ENCODE data around the gene MYF5. TPM values are rescaled to one million over a fixed set of nuclear protein-coding genes. Genes with fewer than 3 reads are reported as not detected.
A peak's percentile ranks its signal among the peaks of the same experiment; 100 is the strongest.

The MYF5 gene
- total RNA-seq, 1 experiment from 2014 or later: not detected

DNA sequence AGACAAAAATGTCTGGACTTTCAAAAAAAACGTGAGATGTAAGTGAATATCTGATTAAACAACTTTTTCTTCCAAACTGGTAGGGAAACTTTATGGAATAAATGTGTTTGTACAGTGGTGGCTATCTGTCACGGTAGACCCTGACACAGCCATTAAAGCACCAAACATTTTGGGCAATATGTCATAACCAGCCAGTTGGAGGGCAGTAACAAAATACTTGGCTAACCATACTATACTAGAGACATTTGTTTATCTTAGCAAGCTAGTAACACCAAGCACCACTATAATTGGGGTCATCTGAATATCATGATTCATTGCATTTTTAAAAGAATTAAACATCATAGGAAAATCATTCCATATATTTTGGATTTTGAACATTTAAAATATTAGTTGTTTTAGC is 15.3 kb upstream of the MYF5 start:
- H3K4me3 ChIP-seq: no peak overlapping the region
- H3K9me3 ChIP-seq: no peaks in the 10 kb centered on the region
- peak; percentile 23 for DNase-seq
- H3K36me3 ChIP-seq: no peaks in the 10 kb centered on the region
- no peaks in the 10 kb centered on the region for H3K27me3 ChIP-seq

DNA sequence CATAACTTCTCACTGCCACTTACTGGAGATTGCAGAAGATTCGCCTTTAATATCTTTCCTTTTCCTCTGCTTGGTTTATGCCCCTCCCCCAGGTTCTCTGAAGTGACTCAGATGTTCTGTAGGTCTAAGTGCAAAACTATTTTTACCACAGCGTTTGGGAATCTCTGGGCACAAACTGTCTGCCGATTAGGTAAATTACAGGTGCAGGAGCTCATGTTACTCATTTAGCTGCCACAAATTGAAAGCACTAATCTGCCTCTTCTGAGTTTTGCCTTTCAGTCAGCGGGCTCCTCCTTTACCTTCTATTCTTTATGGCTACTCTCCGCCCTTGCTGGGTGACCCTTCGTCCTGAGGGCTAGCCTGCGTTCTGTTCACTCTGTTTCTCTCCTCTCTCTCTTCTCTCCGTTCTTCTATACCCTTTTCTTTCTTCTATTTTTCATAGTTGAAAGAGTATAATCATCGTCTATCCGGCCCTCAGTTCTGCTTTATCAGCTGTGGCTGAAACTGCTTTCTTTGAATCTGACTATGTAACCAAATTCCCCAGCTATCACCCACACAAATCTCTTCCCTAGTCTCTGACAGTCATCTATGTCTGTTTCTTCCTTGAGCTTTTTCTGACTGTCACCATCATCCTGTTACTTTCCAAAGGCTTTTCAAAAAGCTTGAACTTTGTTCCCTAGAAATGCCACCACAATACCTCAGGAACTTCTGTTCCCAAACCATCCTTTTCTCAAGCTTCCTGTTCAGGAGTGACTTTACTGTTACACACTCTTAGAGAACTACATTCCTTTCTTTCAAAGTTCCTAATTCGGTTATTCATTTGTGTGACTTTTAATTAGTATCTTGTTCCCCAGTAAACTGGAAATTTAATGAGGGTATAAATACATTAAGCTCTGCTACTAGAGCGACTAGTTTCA is 13.6 kb upstream of the MYF5 start:
- H3K36me3 ChIP-seq: no peaks in the 10 kb centered on the region
- peak; percentile 42 for DNase-seq
- no peak overlapping the region for H3K4me3 ChIP-seq
- H3K27me3 ChIP-seq: no peaks in the 10 kb centered on the region
- H3K9me3 ChIP-seq: no peaks in the 10 kb centered on the region

DNA sequence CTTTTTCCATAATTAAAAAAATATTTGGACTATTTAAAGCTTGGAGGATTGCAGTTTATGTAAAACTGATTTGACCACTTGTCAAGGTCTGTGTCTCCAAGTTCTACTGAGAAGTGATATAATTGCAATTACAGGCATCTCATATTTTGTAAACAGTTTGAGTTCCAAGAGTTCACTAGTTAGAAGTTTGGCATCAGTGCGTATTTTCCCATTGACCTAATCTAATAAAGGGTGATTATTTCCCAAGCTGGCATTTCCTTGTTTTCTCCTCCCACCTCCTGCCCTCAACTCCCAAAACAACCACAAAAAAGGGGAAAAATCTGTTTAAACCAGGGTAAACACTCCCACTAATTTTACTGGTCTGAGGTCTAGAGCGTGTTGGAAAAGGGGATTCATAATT is 12.3 kb upstream of the MYF5 start:
- Histone ChIP-seq H3K27me3 (no peaks in the 10 kb centered on the region), H3K4me3 (no peak overlapping the region), H3K9me3 (no peaks in the 10 kb centered on the region), H3K36me3 (no peaks in the 10 kb centered on the region)
- no peak for DNase-seq

DNA sequence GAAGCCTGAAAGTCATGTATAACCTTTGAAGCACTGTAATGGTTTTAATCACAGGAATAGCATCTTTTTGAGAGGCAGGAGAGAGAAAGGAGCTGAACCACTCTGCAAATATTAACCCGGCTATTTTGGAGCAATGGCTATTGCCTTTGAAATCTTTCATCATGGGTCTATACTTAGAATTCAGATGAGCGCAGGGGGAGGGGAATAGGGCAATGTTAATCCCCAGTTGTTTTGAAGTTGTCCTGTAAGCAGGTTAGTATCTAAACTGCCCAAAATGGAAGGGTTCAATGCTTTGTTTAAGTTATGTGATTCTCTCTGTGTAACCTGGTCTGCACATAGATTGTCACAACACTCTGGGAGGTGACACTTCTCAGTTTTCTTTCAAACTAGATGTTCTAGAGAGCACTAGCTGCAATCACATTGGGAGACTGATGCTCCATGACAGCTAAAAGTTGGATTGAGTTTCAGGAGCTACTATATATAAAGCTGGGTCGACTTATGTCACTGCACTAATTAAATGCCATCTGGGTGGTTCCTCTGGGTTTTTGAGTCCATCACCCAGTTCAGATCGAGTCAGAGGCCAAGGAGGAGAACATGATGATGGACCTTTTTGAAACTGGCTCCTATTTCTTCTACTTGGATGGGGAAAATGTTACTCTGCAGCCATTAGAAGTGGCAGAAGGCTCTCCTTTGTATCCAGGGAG is 9.4 kb upstream of the MYF5 start, which contains the start of gene MYF6:
TSS of gene MYF6 (plus strand) at position 509 of the 704 bp plus-strand sequence. CDS start at position 595, 86 bp downstream.
- Histone ChIP-seq H3K36me3 (no peaks in the 10 kb centered on the region), H3K27me3 (no peaks in the 10 kb centered on the region), H3K9me3 (no peaks in the 10 kb centered on the region), H3K4me3 (no peak within 1 kb of the TSS)
- no peak for DNase-seq

DNA sequence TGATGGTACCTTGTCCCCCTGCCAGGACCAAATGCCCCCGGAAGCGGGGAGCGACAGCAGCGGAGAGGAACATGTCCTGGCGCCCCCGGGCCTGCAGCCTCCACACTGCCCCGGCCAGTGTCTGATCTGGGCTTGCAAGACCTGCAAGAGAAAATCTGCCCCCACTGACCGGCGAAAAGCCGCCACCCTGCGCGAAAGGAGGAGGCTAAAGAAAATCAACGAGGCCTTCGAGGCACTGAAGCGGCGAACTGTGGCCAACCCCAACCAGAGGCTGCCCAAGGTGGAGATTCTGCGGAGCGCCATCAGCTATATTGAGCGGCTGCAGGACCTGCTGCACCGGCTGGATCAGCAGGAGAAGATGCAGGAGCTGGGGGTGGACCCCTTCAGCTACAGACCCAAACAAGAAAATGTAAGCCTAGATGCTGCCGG is 8.9 kb upstream of the MYF5 start:
- Histone ChIP-seq H3K9me3 (no peaks in the 10 kb centered on the region), H3K4me3 (no peak overlapping the region), H3K36me3 (no peaks in the 10 kb centered on the region), H3K27me3 (no peaks in the 10 kb centered on the region)
- DNase-seq: no peak

DNA sequence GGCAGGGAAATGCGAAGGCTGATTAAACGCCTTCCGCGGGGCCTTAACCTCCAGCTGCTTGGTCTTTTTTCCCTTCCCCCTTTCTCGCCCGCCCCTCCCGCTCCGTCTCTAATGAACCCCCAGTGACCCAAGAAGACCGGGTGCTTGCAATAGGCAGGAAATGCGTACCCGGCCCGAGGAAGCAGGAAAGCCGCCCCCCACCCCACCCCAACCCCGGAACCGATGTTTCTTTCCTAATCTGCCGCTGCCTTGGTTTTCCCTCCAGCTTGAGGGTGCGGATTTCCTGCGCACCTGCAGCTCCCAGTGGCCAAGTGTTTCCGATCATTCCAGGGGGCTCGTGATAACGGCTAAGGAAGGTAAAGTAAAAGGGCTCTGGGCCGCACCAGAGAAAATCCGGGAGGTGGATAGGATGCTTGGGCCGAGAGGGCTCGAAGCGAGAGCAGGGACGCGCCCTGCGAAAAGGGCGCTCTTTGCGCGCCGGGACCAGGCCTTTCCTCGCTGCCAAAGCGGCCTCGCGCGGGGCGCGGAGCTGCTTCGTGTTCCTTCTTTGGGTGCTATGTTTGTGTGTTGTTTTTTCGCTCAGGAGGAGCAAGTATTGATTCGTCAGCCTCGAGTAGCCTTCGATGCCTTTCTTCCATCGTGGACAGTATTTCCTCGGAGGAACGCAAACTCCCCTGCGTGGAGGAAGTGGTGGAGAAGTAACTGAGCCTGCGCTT is 8.3 kb upstream of the MYF5 start:
- Histone ChIP-seq H3K9me3 (no peaks in the 10 kb centered on the region), H3K27me3 (no peaks in the 10 kb centered on the region), H3K36me3 (no peaks in the 10 kb centered on the region), H3K4me3 (no peak overlapping the region)
- DNase-seq: no peak

DNA sequence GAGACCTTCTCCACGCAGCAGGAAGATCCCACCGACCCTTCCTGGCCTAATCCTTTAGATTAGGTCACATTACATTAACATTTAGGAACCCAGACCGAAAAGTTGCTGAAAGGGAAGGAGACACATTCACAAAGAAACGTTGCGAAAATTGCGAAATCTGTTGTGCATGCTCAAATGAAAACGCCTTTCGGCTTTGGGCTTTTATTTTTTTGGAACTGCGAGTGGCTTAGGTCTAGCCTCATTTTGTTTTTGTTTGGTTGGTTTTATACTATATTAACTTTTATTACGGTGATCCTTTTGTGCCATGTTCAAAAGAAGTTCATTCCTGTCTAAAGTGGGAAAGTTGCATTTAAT is 7.8 kb upstream of the MYF5 start:
- Histone ChIP-seq H3K9me3 (no peaks in the 10 kb centered on the region), H3K36me3 (no peaks in the 10 kb centered on the region), H3K27me3 (no peaks in the 10 kb centered on the region), H3K4me3 (no peak overlapping the region)
- DNase-seq: no peak

DNA sequence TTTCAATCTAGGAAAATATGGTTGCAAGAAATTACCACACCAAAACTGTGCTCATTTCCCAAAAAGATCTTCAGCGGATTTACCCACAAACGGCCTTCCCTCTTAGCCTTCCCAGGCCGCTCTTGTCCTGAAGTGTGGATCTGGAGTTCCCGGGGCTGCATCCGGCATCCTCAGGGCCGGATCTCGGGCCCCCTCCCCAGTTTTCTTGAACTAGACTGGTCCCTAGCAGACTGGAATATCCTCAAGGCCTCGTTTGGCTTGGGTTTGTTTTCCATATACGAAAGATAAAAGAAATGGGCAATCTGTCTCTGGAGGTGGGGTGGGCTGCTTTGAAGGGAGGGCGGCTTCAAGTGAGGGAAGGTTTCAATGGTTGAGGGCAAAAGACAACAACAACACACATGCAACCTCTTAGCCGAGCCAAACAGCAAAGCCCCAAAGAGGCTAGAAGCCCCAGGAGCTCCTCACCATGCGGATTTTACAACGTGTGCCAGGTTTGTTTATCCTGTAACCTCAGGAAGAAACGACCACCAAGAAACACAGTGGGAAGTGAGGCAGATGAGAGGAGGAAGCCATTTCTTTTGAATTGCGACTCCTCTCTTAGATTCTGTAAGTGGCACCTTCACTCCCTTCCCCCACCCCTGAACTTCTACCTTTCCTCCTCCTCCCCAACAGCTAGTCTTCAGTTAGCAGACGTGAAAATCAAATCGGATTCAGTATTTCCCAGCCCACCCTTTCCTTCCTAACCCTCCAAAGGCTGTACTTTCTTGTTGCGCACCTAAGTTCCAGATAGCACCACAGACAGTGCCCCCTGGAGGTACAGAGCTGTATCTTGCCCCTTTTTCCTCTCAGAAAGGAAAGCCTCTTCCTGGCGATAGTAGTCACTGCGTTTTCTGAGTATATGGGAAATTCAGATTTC is 6.6 kb upstream of the MYF5 start:
- Histone ChIP-seq H3K27me3 (no peaks in the 10 kb centered on the region), H3K9me3 (no peaks in the 10 kb centered on the region), H3K36me3 (no peaks in the 10 kb centered on the region), H3K4me3 (no peak overlapping the region)
- no peak for DNase-seq

DNA sequence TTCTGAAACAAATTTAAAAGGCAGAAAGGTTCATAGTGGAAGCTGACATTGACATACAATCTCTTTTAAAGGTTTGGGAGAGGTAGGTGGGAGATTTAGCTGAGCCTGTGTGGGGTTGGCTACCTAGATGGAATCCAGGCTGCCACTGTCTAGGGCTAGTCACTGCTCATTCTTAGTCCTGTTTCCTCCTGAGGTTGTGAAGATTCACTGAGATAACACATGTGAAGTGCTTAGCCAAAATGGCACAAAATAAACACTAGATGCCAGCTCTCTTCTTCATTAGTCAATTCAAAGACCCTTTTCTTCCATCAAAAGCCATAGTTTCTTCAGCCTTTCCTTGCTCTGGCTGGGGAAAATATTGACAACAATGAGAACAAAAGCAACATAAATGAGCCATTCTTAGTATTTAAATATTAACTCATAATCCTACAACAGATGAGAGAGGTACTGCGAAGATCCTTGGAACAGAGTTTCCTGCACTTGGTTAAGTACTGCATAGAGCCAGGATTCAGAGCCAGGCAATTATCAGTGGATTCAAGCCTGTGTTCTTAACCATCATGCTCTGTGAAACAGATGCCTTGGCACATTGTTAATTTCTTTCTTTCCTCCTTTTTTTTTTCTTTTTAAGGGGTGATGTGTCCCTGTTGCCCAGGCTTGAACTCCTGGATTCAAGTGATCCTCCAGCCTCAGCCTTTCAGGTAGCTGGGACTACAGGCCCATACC is 5.8 kb upstream of the MYF5 start:
- Histone ChIP-seq H3K36me3 (no peaks in the 10 kb centered on the region), H3K27me3 (no peaks in the 10 kb centered on the region), H3K4me3 (no peak overlapping the region), H3K9me3 (no peaks in the 10 kb centered on the region)
- DNase-seq: no peak

DNA sequence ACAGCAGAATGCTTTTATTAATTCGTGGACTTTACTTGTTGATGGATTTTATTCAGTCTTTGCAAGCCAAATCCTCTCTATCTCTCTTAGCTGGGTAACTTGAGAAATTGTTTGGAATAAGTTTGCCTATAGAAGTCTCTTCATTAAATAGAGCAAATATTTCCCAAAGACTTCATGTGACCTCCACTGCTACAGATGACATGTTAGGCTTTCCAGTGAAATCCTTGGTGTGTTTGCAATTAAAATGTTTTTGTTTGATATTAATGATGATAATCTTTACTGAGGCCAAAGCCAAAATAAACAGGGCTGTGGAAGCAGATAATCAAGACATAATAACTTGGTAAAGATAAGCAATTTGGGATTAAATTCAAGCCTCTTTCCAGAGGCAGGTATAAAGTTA is 4.8 kb upstream of the MYF5 start:
- DNase-seq: no peak
- Histone ChIP-seq H3K27me3 (no peaks in the 10 kb centered on the region), H3K36me3 (no peaks in the 10 kb centered on the region), H3K9me3 (no peaks in the 10 kb centered on the region), H3K4me3 (no peak overlapping the region)

DNA sequence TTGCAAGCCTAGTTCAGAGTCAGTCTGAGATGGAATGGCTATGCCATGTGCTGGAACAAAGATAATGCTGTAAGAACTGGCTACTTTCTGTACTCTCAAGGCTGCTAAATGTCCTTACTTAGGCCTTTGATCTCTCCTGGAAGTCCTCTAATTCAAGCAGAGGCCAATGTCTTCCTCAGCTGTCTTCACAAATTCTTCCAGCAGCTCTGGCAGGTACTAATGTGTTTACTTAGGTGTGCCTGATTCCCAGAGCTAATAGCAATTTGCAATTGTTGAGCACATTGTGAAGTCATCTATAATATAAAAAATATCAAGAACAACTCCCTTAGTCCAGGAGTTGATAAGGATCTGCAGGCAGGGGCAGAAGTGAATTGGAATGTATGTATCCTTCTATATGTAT is 3.8 kb upstream of the MYF5 start:
- no peaks in the 10 kb centered on the region for H3K27me3 ChIP-seq
- no peak overlapping the region for H3K4me3 ChIP-seq
- no peak for DNase-seq
- H3K36me3 ChIP-seq: no peaks in the 10 kb centered on the region
- H3K9me3 ChIP-seq: no peaks in the 10 kb centered on the region

DNA sequence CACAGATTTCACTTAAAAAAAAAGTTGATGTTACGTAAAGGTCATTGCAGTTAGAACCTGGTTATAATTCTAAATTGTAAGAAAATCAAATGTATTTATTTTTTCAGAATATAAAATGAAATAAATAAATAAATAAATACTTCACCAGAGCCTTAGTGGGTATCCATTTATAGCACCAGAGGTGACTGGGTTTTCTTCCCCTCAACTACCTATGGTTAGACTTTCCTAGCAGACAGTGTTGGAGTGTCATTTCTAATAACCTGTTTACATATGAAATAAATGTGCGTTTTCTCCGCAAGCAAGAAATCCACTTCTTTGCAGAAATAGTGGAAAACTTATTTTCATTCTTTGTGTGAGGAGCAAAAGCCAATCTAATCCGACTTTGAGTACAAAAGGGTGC is 3.3 kb upstream of the MYF5 start:
- no peak overlapping the region for H3K4me3 ChIP-seq
- no peaks in the 10 kb centered on the region for H3K27me3 ChIP-seq
- no peaks in the 10 kb centered on the region for H3K9me3 ChIP-seq
- DNase-seq: no peak
- H3K36me3 ChIP-seq: no peaks in the 10 kb centered on the region

DNA sequence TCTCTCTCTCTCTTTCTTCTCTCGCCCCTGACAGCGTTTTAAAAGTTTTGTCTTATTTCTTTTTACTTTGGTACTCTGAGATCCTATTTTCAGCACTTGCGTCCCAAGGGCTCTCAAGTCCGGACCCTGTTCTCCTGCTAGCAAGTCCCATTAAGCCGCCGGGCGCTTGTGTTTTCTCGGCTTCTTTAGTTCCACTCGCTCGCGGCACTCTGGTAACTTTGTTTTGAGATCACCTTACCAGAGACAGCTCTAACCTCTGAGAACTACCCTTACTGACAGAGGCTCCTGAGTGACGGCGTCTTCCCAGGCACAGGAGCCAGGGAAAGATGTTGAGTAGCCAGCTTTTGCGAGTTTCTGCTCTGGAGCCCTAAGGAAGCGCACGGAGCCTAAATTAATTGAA is 2.7 kb upstream of the MYF5 start:
- peak overlapping the region; percentile 23 for H3K4me3 ChIP-seq
- DNase-seq: peak; percentile 22
- no peaks in the 10 kb centered on the region for H3K36me3 ChIP-seq
- H3K27me3 ChIP-seq: no peaks in the 10 kb centered on the region
- no peaks in the 10 kb centered on the region for H3K9me3 ChIP-seq

DNA sequence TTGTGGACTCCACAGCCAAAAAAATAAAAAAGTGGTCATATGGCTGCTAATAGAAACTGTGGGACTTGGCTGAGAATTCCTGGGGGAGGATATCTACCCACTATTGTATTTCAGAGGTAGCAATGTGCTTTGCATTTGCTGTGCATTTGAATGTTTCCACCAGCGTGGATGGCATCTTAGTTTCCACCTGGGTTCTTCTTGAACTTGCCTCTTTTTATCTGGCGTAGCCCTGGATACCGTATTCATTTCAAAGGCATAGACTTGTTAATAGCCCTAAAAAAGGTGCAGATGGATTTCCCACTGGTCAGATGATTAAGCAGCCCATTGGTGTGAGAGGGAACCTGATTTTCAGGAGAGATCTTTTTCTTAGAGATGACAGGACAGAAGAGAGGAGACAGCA is 1.9 kb upstream of the MYF5 start:
- Histone ChIP-seq H3K36me3 (no peaks in the 10 kb centered on the region), H3K27me3 (no peaks in the 10 kb centered on the region), H3K9me3 (no peaks in the 10 kb centered on the region), H3K4me3 (no peak overlapping the region)
- DNase-seq: no peak

DNA sequence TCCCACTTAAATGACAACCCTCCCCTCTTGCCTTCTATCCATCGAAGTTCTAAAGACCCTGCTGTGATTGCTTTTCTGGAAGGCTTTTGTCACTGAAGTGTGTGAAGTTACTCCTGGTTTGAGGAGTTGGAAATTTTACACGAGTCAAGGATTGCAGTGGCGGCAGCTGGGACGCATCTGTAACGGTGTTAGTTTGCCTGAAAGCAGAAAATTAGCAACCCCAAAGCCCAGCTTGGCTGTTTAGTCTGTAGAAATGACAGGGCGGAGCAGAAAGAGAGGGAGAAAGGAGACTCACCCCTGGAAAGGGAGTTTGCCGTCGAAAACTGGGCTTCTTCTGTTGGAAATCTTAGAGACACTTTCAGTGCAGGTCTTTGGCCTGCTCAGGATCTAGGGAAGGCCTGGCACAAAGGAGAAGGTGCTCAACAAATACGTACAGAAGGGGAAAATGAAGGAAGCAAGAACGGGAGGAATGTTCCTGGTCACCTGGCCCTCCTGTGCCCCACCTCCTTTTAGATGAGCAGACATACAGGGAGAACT is 931 bp upstream of the MYF5 start:
- Histone ChIP-seq H3K27me3 (no peaks in the 10 kb centered on the region), H3K9me3 (no peaks in the 10 kb centered on the region), H3K36me3 (no peaks in the 10 kb centered on the region), H3K4me3 (no peak overlapping the region)
- no peak for DNase-seq

DNA sequence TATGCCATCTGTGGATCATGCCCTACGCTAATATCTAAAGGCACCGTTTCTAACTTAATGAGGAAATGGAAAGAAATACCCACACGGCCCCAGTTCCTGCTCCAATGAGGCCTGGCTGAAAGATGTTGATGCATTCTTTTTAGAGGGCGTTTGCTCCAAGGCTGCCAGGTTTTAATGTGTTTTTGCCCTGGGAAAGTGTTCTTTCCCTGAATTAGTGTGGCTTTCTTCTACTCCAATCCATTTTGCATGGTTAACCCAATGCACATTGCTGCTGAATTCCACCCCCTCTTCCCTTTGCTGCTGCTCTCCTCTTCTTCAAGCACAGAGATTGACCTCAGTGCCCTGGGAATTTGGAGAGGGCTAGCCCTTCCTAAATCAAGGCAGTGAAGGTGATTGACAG is 1.1 kb downstream of the MYF5 start:
- Histone ChIP-seq H3K4me3 (no peak overlapping the region), H3K9me3 (no peaks in the 10 kb centered on the region), H3K36me3 (no peaks in the 10 kb centered on the region), H3K27me3 (no peaks in the 10 kb centered on the region)
- DNase-seq: no peak

All from MG63 (cell line).